GM19438 (cell line): ENCODE data around the gene TM4SF4.

Source experiments
- ATAC-seq: cut with Tn5 transposase; IDR thresholded peaks from one replicate; pipeline ENCODE4 v1.9.1; 2021; ENCODE audit warnings: low read depth; ENCODE audit not compliant: unreplicated experiment

Gene TM4SF4

DNA sequence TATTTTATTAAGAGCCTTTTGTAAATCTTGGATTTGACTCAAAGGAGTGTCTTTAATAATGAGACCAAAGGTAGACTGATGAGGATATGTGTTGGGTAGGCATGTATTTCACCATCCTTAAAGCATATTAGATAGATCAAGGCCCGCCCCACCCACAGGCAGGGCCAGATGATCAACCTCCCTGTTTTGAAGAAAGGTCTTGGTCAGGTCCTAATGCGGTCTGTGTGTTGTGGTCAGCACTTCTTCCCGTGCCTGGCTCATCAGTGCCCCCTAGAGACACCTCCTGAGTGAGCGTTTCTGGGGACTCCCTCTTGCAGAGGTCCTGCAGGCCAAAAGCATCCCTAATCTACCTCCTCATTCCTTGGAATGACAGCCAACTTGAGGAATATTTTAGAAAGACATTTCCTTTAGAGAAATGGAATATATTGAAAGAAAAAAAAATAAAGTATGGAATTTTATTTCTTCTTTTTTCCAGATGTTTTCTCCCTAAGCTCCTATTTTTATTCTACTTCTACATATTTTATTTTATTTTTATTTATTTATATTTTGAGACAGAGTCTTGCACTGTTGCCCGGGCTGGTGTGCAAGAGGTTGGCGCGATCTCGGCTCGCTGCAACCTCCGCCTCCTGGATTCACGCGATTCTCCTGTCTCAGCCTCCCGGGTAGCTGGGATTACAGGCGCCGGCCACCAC is 6.0 kb downstream of the TM4SF4 start:
- ATAC-seq, result peak; percentile 92

DNA sequence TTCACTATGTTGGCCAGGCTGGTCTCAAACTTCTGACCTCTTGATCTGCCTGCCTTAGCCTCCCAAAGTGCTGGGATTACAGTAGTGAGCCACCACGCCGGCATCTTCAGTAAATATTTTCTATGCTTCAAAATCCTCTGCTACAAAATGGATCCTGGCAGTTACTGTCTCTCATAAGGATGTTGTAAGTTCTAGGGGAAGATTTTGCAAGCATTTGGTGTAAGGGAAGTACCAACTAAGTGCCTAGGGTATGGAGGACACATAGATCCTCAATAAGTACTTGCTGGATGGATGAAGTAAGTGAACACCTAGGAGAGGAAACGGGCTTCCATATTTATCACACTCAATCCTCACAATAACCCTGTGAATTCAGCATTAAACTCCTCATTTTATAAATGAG is 6.6 kb downstream of the TM4SF4 start:
- no peak for ATAC-seq

DNA sequence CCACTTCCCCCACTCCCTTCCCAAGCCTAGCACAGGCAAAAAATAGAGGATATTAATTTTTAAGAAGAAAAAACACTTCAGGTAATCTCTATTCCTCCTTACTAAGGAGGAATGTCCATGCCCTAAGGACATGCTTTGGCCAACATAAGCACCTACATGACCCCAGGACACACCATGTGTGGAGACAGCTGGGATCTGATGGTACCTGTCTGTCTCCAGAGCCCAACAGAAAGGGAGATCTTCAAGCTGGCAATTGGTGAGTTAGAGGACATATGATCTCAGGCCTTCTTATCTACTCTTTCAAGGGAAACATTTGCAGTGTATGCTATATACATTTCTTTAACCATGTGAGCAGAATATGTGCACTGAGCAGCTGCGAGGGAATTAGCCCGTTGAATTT is 7.0 kb downstream of the TM4SF4 start:
- ATAC-seq, result no peak

GRCh38 chr3:149486726-149487125 is 12.2 kb downstream of the TM4SF4 start:
- no peak for ATAC-seq

DNA sequence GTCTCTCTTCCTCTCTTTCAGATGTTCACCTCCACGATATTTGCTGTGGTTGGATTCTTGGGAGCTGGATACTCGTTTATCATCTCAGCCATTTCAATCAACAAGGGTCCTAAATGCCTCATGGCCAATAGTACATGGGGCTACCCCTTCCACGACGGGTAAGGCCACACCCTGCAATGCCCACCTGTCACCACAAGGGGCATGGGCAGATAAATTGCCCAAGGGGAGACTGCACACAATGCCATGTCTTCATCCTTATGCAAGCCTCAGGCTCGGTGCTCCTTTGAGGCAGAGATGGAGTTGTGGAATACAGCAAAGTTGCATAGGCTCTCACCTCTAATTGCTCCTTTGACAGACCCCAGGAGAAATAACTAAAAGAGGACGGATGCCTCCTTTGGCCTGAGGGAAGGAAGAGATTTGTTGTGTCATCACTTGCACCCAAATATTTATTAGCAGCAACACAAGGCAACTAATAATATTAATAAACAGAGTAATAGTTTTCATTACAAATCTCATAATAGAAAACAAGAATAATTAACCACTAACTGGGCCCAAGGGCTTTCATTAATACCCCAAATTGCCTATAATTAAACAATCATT is 13.2 kb downstream of the TM4SF4 start:
- no peak for ATAC-seq

GRCh38 chr3:149489060-149489690 is 14.7 kb downstream of the TM4SF4 start:
- ATAC-seq, result no peak

DNA sequence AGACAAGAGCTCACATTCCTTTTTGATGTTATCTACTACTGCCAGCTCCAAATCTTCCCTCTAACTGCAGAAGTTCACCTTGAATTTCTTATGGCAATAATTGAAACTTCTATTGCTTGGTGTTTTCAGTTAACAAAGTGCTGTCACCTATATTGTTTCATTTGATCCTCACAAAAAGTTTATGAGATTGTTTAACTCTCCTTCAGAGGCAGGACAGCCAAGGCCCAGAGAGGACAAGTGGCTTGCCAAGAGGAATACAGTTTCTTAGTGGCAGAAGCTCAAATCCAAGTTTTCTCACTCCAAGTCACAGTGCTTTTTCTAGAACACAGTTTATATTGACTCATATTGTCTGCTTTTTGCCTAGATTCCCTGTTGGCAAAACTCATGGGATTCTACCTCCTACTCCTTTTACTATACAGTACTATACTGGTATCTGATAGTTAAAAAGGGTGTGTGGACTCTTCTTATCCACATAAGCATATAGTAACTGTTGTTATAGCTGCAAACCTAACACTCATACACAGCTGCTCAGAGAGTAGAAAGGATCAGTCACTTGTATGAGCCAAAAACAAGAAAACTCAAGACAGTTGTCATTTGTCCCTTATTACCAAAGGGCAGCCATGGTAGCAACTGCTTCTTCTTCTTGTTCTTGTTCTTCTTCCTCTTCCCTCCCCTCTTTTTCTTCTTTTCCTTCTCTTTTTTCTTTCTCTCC is 15.9 kb downstream of the TM4SF4 start:
- ATAC-seq, result no peak

DNA sequence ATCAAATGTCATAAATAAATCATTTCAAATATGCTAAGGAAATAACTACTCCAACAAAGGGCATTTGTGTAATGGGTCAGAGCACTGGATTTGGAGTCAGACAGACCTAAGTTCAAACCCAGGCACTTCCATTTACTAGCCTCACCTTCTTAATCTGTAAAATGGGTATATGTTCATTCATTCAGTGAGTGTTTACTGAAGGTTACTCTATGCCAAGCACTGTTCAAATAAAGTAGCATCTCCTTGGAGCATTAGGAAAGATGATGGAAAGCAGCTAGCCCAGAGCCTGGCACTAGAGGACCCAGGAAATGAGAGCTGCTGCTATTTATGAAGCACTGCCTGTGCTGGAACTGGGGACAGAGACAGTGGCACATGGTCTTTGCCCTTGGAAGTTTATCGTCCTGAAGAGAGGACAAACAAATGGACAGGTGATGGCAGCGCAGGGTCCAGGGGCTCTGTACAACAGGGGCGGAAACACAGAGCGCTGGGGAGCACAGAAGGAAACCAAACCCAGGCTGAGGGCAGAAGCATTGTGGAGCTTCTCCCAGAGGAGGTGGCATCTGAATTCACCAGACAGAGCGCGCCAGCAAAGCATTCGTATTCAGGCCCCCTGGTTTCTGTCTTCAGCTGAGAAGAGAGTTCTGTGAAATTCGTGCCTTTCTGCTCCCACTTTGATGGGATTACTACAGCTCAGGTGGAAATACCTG is 19.0 kb downstream of the TM4SF4 start:
- no peak for ATAC-seq

DNA sequence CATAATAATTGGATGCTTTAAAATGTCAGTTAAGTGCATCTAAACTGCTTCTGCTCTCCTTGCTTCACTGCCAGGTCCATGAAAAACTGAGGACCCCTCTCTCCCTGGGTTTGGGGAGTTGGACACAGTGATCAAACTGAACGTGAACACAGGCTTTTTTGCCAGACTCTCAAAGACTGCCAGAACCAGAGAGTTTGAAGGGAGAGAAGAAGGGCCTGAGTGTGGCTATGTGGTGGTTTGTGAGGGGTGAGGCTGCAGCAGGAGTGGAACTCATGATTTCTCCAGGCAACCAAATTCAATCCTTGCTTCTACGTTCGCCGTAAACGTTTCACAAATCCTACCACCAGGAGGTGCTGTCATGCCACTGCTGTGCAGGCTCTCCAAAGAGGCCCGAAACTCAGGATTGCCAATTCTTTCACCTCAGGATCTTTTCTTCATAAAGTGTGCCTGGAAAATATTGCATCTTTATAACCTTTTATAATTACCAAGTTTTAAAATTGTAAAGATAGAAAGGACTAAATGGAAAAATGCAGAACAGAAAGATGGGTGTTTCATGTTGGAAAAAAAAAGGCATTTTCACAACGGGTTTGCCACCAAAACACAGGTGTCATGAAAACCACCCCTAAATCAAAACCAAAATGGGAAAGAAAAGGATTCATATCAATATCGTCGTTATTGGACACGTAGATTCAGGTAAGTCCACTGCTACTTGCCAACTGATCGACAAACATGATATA is 19.7 kb downstream of the TM4SF4 start:
- ATAC-seq, result no peak

- no peak for ATAC-seq
Observed at GRCh38 chr3:149494759-149495580, 20.5 kb downstream of the TM4SF4 start.

DNA sequence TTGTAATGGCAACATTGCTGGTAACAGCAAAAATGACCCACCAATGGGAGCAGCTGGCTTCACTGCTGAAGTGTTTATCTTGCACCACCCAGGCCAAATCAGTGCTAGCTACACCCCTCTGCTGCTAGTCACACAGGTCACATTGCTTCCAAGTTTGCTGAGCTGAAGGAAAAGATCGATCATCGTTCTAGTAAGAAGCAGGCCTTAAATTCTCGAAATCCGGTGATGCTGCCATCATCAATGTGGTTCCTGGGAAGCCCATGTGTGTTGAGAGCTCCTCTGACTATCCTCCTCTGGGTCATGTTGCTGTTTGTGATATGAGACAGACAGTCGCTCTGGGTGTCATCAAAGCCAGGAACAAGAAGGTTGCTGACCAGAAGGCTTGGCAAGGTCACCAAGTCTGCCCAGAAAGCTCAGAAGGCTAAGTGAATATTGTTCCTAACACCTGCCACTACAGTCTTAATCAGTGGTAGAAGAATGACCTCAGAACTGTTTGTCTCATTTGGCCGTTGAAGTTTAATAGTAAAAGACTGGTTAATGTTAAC is 21.2 kb downstream of the TM4SF4 start:
- ATAC-seq, result no peak

DNA sequence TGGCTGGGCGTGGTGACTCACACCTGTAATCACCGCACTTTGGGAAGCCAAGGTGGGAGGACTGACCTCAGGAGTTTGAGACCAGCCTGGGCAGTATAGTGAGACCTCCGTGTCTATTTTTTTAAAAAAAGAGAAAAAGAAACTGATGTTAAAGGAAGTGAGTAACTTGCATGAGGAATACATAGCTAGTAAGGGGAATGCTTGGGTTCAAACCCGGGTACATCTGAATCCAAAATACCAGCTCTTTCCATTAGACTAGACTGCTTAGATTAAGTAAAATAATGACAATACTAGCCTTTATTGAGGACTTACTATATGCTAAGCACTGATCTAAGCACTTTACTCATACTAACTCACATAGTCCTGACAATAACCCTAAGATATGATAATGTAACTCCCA is 22.4 kb downstream of the TM4SF4 start:
- ATAC-seq, result no peak

DNA sequence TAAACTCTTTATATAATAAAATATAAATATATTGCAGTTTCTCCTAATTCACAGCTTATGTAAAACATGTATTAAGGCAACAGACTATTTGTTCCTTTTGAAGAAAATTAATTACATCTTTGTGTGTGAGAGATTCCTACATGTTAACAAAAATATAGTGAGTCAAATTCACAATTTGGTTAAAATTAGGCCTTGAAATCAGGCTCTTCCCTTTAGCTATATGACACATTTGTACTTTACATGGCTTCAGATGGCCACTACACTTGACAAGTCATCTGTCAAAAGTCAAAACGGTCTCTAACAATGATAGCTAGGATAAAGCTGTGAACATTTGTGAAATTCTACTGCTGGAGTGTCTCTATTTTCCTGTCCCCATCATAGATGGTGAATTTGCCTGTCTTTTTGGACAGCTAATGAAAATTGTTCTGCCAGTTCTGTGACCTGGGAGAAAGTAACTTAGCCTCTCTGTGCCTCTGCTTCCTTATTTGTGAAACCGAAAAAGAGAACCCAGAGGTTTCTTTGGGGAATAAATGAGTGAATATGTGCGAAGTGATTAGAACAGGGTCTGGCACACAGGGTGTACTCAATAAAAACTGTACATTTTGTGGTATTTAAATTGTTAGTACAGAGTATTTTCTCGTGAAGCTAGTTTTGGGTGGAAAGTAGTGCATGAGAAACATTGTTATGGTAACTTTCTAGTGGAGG is 23.6 kb downstream of the TM4SF4 start:
- ATAC-seq, result no peak

GRCh38 chr3:149501524-149501923 is 27.0 kb downstream of the TM4SF4 start:
- ATAC-seq, result no peak

DNA sequence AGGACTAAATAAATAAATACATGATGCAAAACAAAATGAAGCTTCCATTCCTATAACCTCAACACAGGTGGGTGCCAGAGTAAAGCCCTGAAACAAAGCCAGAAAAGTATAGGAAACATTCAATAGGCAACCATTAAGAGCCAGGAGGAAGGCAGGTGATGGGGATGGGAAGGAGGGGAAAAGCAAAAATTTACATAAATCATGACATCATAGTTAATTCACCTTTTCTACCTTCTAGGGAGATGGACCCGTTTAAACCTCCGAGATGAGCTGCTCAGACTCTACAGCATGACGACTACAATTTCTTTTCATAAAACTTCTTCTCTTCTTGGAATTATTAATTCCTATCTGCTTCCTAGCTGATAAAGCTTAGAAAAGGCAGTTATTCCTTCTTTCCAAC is 27.9 kb downstream of the TM4SF4 start:
- ATAC-seq, result no peak

DNA sequence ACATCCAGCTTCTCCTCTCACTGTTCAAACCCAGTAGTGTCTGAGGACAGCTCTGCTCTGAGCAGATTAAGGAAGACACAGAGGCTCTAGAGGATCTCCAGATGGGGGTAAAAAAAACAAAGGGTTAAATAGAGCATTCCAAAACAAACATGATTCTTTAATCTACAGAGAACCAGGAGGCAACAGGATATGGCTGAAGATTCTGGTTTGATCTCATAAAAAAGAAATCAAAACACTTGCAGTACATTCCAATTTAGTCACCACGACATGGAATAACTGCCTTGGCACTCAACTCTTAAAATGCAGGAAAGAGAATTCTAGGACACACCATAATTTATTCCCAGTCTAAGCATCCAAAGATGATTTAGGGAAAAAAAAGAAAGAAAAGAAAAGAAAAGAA is 32.0 kb downstream of the TM4SF4 start:
- ATAC-seq, result no peak

GRCh38 chr3:149506965-149507364 is 32.5 kb downstream of the TM4SF4 start:
- no peak for ATAC-seq

GRCh38 chr3:149507491-149508324 is 33.2 kb downstream of the TM4SF4 start:
- ATAC-seq, result no peak
